ENCODE data around the gene C5orf63.

GRCh38 chr5:127112347-127112864 is 39.1 kb upstream of the C5orf63 start:
- no peak for TF ChIP-seq PATZ1 (CRISPR knock-in tag; IDR thresholded peaks at IDR 0.05; ENCODE audit: borderline replicate concordance)
- TF ChIP-seq RARB (CRISPR knock-in tag; IDR thresholded peaks at IDR 0.05), result no peak
- no peak for TF ChIP-seq CREB5 (CRISPR knock-in tag; IDR thresholded peaks at IDR 0.05; ENCODE audit: low read depth)
- no peak for TF ChIP-seq ZFP3 (CRISPR knock-in tag; IDR thresholded peaks at IDR 0.05)
